GM21390 (cell line): ENCODE measurements around the gene FAM171A1.

Experiments
- ATAC-seq: cut with Tn5 transposase; IDR thresholded peaks from one replicate; pipeline ENCODE4 v1.9.1; 2021; ENCODE audit not compliant: unreplicated experiment

The FAM171A1 gene

GRCh38 chr10:15374156-15374555 is 3.1 kb upstream of the FAM171A1 start:
- ATAC-seq = peak; percentile 51

- ATAC-seq = no peak
These were observed 2.1 kb upstream of the FAM171A1 start for GRCh38 chr10:15373199-15373598.

GRCh38 chr10:15370212-15370855 is 755 bp downstream of the FAM171A1 start:
- no peak for ATAC-seq

DNA sequence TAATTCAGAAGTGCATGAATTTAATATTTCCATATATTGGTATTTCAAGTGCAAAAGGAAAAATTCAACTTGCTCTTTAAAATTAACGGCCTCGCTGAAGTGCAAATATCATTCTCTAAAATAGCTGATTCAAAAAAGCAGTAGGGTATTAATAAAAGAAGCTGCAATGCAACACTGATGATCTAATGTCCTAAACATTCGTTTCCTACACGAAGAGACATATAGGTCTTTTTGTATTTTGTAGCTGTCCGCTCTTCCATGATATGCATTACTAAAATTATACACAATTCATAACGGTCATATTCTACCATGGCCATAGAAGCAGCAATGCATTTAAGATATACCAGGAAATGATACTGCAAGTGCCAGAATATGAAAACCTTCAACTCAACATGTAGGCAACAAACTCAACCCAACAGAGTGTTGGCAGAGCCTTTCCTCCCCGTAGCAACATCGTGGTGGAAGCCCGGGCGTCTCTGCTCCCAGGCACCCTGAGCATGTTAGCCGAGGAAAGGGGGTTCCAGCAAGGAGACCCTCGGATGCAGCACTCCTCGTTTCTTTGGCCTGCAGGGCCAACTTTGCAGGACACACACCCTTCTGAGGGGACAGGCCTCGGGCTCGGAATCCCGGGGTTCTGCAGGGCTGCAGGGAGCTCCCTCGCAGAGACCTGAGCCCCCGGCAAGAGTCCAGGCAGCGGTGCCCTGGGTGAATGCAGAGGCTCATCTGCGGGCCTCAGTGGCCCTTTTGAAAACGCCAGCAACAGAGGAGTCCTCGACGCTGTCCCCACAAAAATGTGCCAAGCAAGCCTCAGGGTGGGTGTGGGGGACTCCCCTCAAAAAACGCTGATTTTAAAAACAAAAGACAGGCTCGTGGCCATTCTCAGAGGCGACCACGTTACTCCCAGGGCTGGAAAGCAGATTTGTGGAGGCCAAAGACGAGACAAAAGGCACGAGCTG is 1.6 kb downstream of the FAM171A1 start:
- no peak for ATAC-seq

DNA sequence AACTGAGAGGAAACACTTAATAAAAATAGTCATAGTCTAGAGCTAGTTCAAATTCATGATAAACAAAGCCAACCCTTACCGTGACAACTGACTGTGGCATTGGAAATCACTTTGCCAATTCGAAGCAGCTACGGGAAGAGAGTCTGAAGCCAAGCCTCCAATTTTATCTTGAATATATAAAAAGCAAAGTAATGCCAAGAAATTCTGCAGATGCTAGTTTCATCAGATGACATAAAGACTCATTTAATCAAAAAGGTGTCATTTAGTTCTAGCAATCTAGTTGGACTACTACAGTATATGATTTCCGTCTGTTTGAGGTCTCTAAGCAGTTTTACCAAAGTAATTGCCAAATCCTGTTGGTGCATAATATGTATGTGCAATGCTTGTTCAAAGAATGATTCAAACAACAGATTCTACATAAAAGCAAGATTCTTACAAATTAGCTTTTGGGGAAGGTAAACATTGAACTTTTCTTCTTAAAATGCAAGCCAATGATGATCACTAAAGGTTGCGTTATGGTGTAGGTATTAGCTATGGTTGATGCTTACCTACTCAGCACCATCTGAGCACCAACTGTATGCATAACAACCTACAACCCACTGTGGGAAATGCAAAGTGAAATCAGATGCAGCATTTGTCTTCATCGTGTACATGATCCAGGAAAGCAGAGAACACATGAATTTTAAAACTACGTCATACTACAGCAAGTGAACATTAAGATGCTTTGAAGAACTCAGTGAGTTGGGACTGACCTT is 2.8 kb downstream of the FAM171A1 start:
- ATAC-seq = no peak

DNA sequence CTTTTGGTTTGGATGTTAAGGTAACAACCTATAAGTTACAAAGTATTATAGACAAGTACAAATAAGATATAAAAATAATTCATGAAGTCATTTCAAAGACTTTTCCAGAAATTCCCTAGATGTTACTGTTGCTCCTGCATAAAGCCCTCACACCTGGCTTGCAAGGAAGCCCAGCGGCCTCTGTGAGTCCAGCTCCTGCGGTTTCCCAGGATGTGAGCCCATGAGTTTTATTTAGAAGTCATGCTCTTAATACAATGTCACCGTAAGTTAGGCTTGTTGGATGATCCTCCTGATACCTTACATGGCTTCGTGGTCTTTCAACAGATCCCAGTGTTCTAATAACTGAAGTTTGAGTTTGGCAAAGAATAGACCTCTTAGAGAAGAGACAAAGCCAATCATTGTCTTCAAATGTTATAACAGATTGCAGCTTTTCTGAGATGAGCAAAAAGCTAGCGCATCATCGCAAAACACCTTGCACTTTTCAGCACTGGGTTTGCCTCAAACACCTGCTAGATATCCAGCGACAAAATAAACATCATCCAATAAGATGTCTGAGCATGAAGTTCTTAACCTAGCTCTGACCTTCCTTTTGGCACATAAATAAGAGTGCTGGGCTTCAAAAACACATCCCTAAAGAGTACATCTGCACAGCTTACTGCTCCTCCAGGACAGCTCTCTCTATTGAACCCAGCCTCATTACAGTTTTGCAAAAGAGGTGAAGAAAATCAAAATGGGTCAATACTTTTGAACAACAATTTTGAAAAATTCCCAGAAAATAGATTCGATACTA is 3.6 kb downstream of the FAM171A1 start:
- ATAC-seq = no peak

- ATAC-seq = no peak
These were observed 5.4 kb downstream of the FAM171A1 start for GRCh38 chr10:15365692-15366091.

GRCh38 chr10:15364001-15364400 is 7.1 kb downstream of the FAM171A1 start:
- ATAC-seq = no peak

- ATAC-seq = no peak
These were observed 8.1 kb downstream of the FAM171A1 start for GRCh38 chr10:15363031-15363430.

DNA sequence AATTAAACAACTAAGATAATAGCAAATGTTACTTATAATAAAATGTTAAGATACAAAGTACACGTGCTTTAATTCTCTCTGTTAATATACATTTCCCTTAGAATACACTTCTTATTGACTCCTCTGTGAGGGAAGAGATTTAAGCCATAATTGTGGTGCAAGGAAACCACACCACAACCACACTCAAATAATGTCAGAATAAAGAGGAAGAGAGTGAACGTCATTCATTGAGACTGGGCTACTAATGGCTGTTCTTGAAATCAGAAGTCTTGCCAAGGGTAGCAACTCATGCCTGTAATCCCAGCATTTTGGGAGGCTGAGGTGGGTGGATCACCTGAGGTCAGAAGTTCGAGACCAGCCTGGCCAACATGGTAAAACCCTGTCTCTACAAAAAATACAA is 10.0 kb downstream of the FAM171A1 start:
- ATAC-seq = no peak

DNA sequence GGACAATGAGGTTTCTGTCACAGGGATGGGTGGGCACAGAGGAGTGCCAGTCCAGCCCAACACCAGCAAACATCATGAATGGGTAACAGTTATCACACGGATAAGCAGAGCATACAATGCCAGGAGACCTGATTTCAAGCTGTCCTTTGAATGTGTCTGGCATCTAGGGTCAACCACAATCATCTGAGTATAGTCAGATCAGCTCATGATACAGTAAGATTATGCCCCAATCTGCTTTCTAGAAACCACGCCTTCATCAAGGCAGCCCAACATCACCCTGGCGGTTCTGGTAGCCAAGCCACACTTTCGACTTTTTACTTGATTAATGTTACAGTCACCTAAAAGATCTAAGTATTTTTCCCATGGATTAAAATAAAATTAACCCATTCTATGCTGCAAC is 10.5 kb downstream of the FAM171A1 start:
- ATAC-seq = no peak

DNA sequence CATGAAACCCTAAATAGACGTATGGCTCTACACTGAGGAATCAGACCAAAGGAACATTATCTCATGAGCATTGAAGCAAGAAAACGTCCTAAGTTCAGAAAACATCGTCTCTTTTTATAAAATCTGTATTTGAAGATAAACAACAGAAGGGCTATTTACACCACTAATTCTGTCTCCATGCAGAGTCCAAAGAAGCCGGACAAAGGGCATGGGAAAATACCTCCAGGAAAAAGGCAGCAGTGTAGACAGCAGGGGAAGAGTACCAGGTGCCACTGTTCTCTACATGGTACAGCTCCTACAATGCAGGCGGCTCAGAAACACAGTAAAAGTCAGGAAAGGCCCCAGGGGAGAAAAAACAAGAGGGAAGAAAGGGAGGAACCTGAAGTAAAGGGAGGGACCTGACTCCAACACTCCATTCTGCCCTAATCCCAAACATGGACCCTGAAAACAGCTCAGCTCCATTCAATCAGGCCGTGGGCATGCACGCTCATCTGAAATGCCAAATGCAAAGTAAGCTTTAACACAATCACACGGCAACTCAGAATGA is 17.5 kb downstream of the FAM171A1 start:
- no peak for ATAC-seq

DNA sequence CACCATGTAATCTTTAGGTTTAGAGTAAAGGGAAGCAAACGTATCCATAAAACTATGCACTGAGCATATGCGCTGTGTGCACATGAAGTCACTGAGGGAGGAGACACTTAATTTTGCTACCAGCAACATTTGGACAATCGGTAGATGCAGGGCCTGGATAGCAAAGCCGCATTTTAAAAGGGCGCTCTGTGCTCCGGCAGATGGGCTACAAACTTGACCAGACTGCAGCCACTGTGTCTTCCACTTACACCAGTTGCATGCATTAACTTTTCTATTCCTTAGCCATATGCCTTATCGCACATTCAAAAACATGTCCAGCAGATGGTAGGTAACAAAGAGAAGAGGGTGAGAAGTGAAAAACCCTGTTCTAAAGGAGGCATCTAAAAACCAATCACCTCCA is 18.3 kb downstream of the FAM171A1 start:
- no peak for ATAC-seq

DNA sequence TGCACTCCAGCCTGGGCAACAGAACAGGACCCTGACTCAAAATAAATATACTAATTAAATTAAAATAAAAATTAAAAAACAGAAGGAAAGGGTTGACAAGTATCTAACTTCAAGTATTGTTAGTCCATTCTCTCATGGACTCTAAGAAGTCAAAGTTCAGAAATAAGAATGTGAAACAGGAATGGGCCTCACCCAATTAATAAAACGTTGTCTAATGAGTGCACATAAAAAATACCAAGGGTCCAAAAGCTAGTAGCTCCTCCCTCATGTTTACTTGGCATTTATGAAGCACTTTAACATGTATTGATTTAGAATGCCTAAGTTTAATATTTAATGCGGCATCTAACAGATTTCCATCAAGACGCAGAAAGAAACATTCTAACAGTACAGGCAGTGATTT is 18.9 kb downstream of the FAM171A1 start:
- ATAC-seq = no peak

DNA sequence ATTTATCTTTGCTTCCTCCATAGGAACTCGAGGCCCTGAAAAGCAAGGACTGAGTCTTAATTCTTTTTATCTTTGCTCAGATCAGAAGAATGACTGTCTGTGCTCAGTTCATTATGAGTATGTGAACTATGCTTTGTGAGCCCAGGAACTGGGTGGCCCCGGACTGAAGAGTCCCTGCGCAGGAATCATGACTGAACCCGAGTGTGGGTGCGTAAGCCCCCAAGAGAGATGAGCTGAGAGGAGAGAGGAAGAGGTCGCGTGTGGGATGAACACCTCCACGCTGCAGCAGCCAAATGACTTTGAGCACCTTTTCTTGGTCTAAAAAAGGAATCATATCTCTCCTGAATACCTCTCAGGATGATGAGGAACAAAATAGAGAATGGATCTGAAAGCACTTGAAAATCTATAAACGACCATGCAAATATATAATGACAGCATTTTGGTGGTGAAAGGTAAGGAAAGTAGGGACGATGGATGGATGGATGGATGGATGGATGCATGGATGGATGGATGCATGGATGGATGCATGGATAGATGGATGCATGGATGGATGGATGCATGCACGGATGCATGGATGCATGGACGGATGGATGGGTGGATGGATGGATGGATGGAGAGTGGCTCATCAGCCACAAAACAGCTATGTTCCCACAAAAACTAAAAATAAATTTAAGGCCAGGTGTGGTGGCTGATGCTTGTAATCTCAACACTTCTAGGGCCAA is 19.8 kb downstream of the FAM171A1 start:
- ATAC-seq = no peak

- ATAC-seq = no peak
These were observed 22.0 kb downstream of the FAM171A1 start for GRCh38 chr10:15349112-15349511.

GRCh38 chr10:15348579-15348978 is 22.5 kb downstream of the FAM171A1 start:
- no peak for ATAC-seq

- no peak for ATAC-seq
These were observed 23.9 kb downstream of the FAM171A1 start for GRCh38 chr10:15347150-15347549.

DNA sequence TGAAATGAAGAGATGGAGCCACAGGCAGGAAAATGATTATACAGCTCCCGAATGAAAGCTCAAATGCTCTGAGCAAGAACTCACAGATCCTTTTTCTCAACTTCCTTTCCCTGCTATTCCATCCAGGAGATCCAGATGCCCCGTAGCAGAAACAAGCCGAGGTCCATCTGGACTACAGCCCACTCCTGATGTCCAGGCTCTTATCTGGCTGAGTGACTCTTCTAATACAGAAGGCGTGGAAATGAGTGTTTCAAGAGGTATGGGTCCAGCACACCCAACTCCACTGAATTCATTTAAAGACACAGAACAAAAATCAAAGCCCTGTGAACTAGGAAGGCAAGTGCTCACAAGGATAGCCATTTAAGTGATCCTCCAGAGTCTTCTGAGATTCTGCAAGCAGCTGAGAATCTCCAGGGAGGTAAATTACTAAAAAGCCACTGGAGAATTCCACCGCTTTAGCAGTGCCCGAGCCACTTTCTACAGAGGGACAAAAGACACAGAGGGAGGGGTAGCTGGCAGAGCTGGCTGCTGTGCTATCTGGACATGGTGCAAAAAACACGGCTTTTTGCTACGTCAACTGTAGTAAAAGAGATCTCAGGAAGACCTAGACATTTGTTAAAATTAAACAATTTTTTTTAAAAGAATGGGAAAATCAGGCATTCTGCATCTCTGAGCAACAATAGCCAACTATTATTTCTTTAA is 24.5 kb downstream of the FAM171A1 start:
- no peak for ATAC-seq
